ENCODE data around the gene PARD3. TPM values are rescaled to one million over a fixed set of nuclear protein-coding genes. Genes with fewer than 3 reads are reported as not detected.
"Not testable (repeated sequence)": the region's sequence is repeated elsewhere in the genome, so short reads cannot be mapped to it uniquely, and the experiment has no call there.

Gene PARD3
- total RNA-seq, 2 experiments from 2014 or later: 0.61 to 0.63 TPM

GRCh38 chr10:34088208-34088794 is 726.8 kb downstream of the PARD3 start:
- CTCF ChIA-PET: no interaction called here
- POLR2A ChIA-PET: no interaction called here

- ChIA-PET CTCF (no interaction called here), POLR2A (no interaction called here)
Measured at GRCh38 chr10:34087095-34087418, 728.0 kb downstream of the PARD3 start.

- POLR2A ChIA-PET: no interaction called here
- CTCF ChIA-PET: no interaction called here
Measured at GRCh38 chr10:34083567-34083966, 731.5 kb downstream of the PARD3 start.

- POLR2A ChIA-PET: no interaction called here
- CTCF ChIA-PET: no interaction called here
Measured at GRCh38 chr10:34081948-34082347, 733.1 kb downstream of the PARD3 start.

- POLR2A ChIA-PET: no interaction called here
- CTCF ChIA-PET: no interaction called here
Measured at GRCh38 chr10:34081347-34081743, 733.8 kb downstream of the PARD3 start.

- POLR2A ChIA-PET: no interaction called here
- CTCF ChIA-PET: no interaction called here
Measured at GRCh38 chr10:34080485-34081346, 734.4 kb downstream of the PARD3 start.

- POLR2A ChIA-PET: no interaction called here
- CTCF ChIA-PET: no interaction called here
Measured at GRCh38 chr10:34079702-34080484, 735.2 kb downstream of the PARD3 start.

- ChIA-PET CTCF (no interaction called here), POLR2A (no interaction called here)
Measured at GRCh38 chr10:34078745-34079470, 736.2 kb downstream of the PARD3 start.

- CTCF ChIA-PET: no interaction called here
- POLR2A ChIA-PET: no interaction called here
Measured at GRCh38 chr10:34078017-34078744, 736.9 kb downstream of the PARD3 start.

GRCh38 chr10:34076443-34076842 is 738.7 kb downstream of the PARD3 start:
- ChIA-PET CTCF (no interaction called here), POLR2A (no interaction called here)

- ChIA-PET CTCF (interaction anchor here (1.1 kb wide), 1 partner anchor 25 kb away, joined by 3 read pairs; no protein-coding TSS in a partner anchor), POLR2A (no interaction called here)
Measured at GRCh38 chr10:34075254-34075926, 739.7 kb downstream of the PARD3 start.

GRCh38 chr10:34074051-34074450 is 741.0 kb downstream of the PARD3 start:
- POLR2A ChIA-PET: no interaction called here
- CTCF ChIA-PET: no interaction called here

GRCh38 chr10:34067741-34068140 is 747.4 kb downstream of the PARD3 start:
- CTCF ChIA-PET, POLR2A ChIA-PET: not testable (repeated sequence)

GRCh38 chr10:34063592-34063991 is 751.5 kb downstream of the PARD3 start:
- POLR2A ChIA-PET: no interaction called here

GRCh38 chr10:34061841-34062240 is 753.3 kb downstream of the PARD3 start:
- CTCF ChIA-PET: no interaction called here
- POLR2A ChIA-PET: no interaction called here

More at GRCh38 chr10:34063592-34063991, 751.5 kb downstream of the PARD3 start:
- CTCF ChIA-PET: no interaction called here
